Skeletal muscle satellite cell (primary cell): Measurements from ENCODE around the gene SMTN.

ENCODE experiments used
- H3K27me3 ChIP-seq: 2 replicates; pipeline ENCODE4 v1.7.0; 2013; ENCODE audit warnings: low read length; ENCODE audit not compliant: control insufficient read depth, insufficient read depth
- H3K36me3 ChIP-seq: 2 replicates; pipeline ENCODE4 v1.7.0; 2013; ENCODE audit warnings: mild to moderate bottlenecking, control low read depth, low read length; ENCODE audit not compliant: insufficient read depth
- H3K4me1 ChIP-seq: 2 replicates; pipeline ENCODE4 v1.7.0; 2013; ENCODE audit warnings: low read length; ENCODE audit not compliant: control insufficient read depth, insufficient read depth
- H3K4me2 ChIP-seq: 2 replicates; pipeline ENCODE4 v1.7.0; 2013; ENCODE audit warnings: mild to moderate bottlenecking, low read length
- H3K4me3 ChIP-seq: 2 replicates; pipeline ENCODE4 v1.7.0; 2013; ENCODE audit warnings: low read length
- H3K9ac ChIP-seq: 2 replicates; pipeline ENCODE4 v1.7.0; 2013; ENCODE audit warnings: mild to moderate bottlenecking, low read depth, low read length, moderate library complexity
- H3K9me3 ChIP-seq: replicated peaks from 2 replicates; pipeline ENCODE4 v1.7.0; 2013; ENCODE audit warnings: mild to moderate bottlenecking, control low read depth, low read length

SMTN gene

GRCh38 chr22:31139066-31139465, 57.9 kb downstream of the SMTN start:
- Histone ChIP-seq H3K9ac (no peak overlapping the region), H3K4me2 (no peak overlapping the region), H3K27me3 (peaks cover 58% of the 10 kb centered on the region), H3K36me3 (no peaks in the 10 kb centered on the region), H3K4me1 (no peaks in the 10 kb centered on the region), H3K4me3 (no peak overlapping the region), H3K9me3 (no peaks in the 10 kb centered on the region)

- H3K4me1 ChIP-seq, result no peaks in the 10 kb centered on the region
- H3K36me3 ChIP-seq, result no peaks in the 10 kb centered on the region
- peaks cover 3% of the 10 kb centered on the region for H3K9me3 ChIP-seq
- no peak within 1 kb of the TSS for H3K4me2 ChIP-seq
- no peak within 1 kb of the TSS for H3K9ac ChIP-seq
- peaks cover 58% of the 10 kb centered on the region for H3K27me3 ChIP-seq
- no peak within 1 kb of the TSS for H3K4me3 ChIP-seq
Observed at GRCh38 chr22:31139866-31140716, 59.0 kb downstream of the SMTN start, which contains the start of gene PLA2G3. TSS of gene PLA2G3 (minus strand) at chr22:31140508. CDS start at chr22:31140354, 154 bp downstream.

GRCh38 chr22:31140746-31141145, 59.6 kb downstream of the SMTN start:
- H3K4me2 ChIP-seq, result no peak overlapping the region
- no peak overlapping the region for H3K9ac ChIP-seq
- peaks cover 58% of the 10 kb centered on the region for H3K27me3 ChIP-seq
- H3K4me1 ChIP-seq, result no peaks in the 10 kb centered on the region
- H3K9me3 ChIP-seq, result peaks cover 3% of the 10 kb centered on the region
- no peak overlapping the region for H3K4me3 ChIP-seq
- H3K36me3 ChIP-seq, result no peaks in the 10 kb centered on the region

GRCh38 chr22:31141551-31141950, 60.4 kb downstream of the SMTN start:
- Histone ChIP-seq H3K27me3 (peaks cover 58% of the 10 kb centered on the region), H3K4me3 (no peak overlapping the region), H3K4me1 (no peaks in the 10 kb centered on the region), H3K4me2 (no peak overlapping the region), H3K9ac (no peak overlapping the region), H3K36me3 (no peaks in the 10 kb centered on the region), H3K9me3 (peaks cover 3% of the 10 kb centered on the region)

- H3K4me3 ChIP-seq, result no peak overlapping the region
- H3K4me1 ChIP-seq, result no peaks in the 10 kb centered on the region
- peaks cover 3% of the 10 kb centered on the region for H3K9me3 ChIP-seq
- no peak overlapping the region for H3K4me2 ChIP-seq
- no peaks in the 10 kb centered on the region for H3K36me3 ChIP-seq
- no peak overlapping the region for H3K9ac ChIP-seq
- H3K27me3 ChIP-seq, result peaks cover 53% of the 10 kb centered on the region
Observed at GRCh38 chr22:31142285-31142684, 61.2 kb downstream of the SMTN start.

GRCh38 chr22:31143038-31143437, 61.9 kb downstream of the SMTN start:
- Histone ChIP-seq H3K4me2 (no peak overlapping the region), H3K4me1 (no peaks in the 10 kb centered on the region)

GRCh38 chr22:31143537-31143936, 62.4 kb downstream of the SMTN start:
- no peak overlapping the region for H3K9ac ChIP-seq
- no peak overlapping the region for H3K4me3 ChIP-seq

More at GRCh38 chr22:31143038-31143437, 61.9 kb downstream of the SMTN start:
- Histone ChIP-seq H3K36me3 (no peaks in the 10 kb centered on the region), H3K9ac (no peak overlapping the region), H3K27me3 (peaks cover 45% of the 10 kb centered on the region), H3K4me3 (no peak overlapping the region), H3K9me3 (peaks cover 3% of the 10 kb centered on the region)

GRCh38 chr22:31144223-31144622, 63.1 kb downstream of the SMTN start:
- Histone ChIP-seq H3K27me3 (peaks cover 33% of the 10 kb centered on the region), H3K9ac (no peak overlapping the region), H3K4me1 (peaks cover 7% of the 10 kb centered on the region), H3K4me3 (no peak overlapping the region), H3K9me3 (peaks cover 3% of the 10 kb centered on the region), H3K36me3 (no peaks in the 10 kb centered on the region), H3K4me2 (no peak overlapping the region)

More at GRCh38 chr22:31143537-31143936, 62.4 kb downstream of the SMTN start:
- H3K4me1 ChIP-seq, result peaks cover 3% of the 10 kb centered on the region
- peaks cover 40% of the 10 kb centered on the region for H3K27me3 ChIP-seq
- H3K4me2 ChIP-seq, result no peak overlapping the region
- peaks cover 3% of the 10 kb centered on the region for H3K9me3 ChIP-seq
- H3K36me3 ChIP-seq, result no peaks in the 10 kb centered on the region

GRCh38 chr22:31148488-31148887, 67.4 kb downstream of the SMTN start:
- Histone ChIP-seq H3K4me3 (no peak overlapping the region), H3K9me3 (peaks cover 3% of the 10 kb centered on the region), H3K4me2 (no peak overlapping the region), H3K4me1 (peaks cover 7% of the 10 kb centered on the region), H3K9ac (no peak overlapping the region), H3K27me3 (peaks cover 2% of the 10 kb centered on the region), H3K36me3 (no peaks in the 10 kb centered on the region)

- H3K9ac ChIP-seq, result no peak overlapping the region
- H3K36me3 ChIP-seq, result no peaks in the 10 kb centered on the region
- no peak overlapping the region for H3K4me2 ChIP-seq
- no peak overlapping the region for H3K4me3 ChIP-seq
- H3K4me1 ChIP-seq, result peaks cover 7% of the 10 kb centered on the region
- H3K27me3 ChIP-seq, result no peaks in the 10 kb centered on the region
- H3K9me3 ChIP-seq, result peaks cover 3% of the 10 kb centered on the region
Observed at GRCh38 chr22:31148953-31149627, 68.0 kb downstream of the SMTN start.

- H3K4me2 ChIP-seq, result no peak overlapping the region
- H3K9me3 ChIP-seq, result no peaks in the 10 kb centered on the region
- no peak overlapping the region for H3K9ac ChIP-seq
- no peak overlapping the region for H3K4me3 ChIP-seq
- no peaks in the 10 kb centered on the region for H3K27me3 ChIP-seq
- no peaks in the 10 kb centered on the region for H3K36me3 ChIP-seq
- peaks cover 10% of the 10 kb centered on the region for H3K4me1 ChIP-seq
Observed at GRCh38 chr22:31150615-31151014, 69.5 kb downstream of the SMTN start.
